ENCODE measurements around the gene THRAP3.

THRAP3 gene

DNA sequence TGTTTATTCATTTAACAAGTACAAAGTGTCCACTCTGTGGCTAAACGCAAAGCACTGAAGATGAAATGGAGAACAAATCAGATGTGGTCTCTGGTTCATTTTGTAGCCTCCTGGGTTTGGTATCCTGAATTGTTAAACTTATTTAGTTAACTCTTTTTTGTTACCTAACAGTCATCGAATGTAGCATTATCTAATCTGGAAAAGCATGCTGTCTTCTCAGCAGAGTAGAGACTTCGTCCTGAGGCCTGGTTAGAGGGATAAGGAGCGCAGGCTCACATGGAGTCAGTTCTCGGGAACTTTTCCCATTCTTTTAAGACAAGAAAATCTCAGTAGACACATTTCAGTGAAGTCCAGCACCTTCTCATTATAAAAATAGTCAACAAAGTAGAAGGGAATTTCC is 48.8 kb downstream of the THRAP3 start:
- peaks cover 6 to 27% of the 10 kb centered on the region in 2 donors for H3K36me3 ChIP-seq (ENCODE audit: control insufficient read depth in 1 of 2, insufficient read depth in 2 of 2, low read length in 2 of 2)
- no peaks in the 10 kb centered on the region for H3K4me1 ChIP-seq (ENCODE audit: control insufficient read depth in 1 of 2, insufficient read depth in 2 of 2, low read length in 2 of 2)
- H3K9me3 ChIP-seq (ENCODE audit: control insufficient read depth in 1 of 2, low read length in 2 of 2) = no peaks in the 10 kb centered on the region
- H3K27ac ChIP-seq (ENCODE audit: low read depth, low read length) = no peak overlapping the region
- H3K9ac ChIP-seq (ENCODE audit: low read depth in 1 of 2, low read length in 2 of 2) = no peak overlapping the region
- H3K4me3 ChIP-seq (ENCODE audit: low read depth in 1 of 2, low read length in 2 of 2) = no peak overlapping the region
- H3K27me3 ChIP-seq (ENCODE audit: control insufficient read depth in 1 of 2, insufficient read depth in 2 of 2, low read length in 2 of 2) = no peaks in the 10 kb centered on the region

DNA sequence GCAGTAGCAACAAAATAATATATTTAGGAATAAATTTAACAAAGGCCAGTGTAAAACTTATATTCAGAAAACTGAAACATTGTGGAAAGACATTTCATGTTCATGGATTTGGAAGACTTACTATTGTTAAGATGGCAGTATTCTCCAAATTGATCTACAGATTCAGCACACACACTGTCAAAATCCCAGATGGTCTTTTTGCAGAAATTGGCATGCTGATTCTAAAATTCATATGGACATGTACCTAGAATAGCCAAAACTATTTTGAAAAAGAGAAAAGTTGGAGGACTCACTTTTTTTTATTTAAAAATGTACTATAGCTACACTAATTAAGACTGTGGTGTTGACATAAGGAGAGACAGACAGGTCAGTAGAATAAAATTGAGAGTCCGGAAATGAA is 50.0 kb downstream of the THRAP3 start:
- Histone ChIP-seq H3K4me3 (ENCODE audit: low read depth in 1 of 2, low read length in 2 of 2) (no peak overlapping the region), H3K27me3 (ENCODE audit: control insufficient read depth in 1 of 2, insufficient read depth in 2 of 2, low read length in 2 of 2) (no peaks in the 10 kb centered on the region), H3K9me3 (ENCODE audit: control insufficient read depth in 1 of 2, low read length in 2 of 2) (no peaks in the 10 kb centered on the region), H3K27ac (ENCODE audit: low read depth, low read length) (no peak overlapping the region), H3K4me1 (ENCODE audit: control insufficient read depth in 1 of 2, insufficient read depth in 2 of 2, low read length in 2 of 2) (no peaks in the 10 kb centered on the region), H3K9ac (ENCODE audit: low read depth in 1 of 2, low read length in 2 of 2) (no peak overlapping the region), H3K36me3 (ENCODE audit: control insufficient read depth in 1 of 2, insufficient read depth in 2 of 2, low read length in 2 of 2) (peaks cover 6 to 24% of the 10 kb centered on the region in 2 donors)

DNA sequence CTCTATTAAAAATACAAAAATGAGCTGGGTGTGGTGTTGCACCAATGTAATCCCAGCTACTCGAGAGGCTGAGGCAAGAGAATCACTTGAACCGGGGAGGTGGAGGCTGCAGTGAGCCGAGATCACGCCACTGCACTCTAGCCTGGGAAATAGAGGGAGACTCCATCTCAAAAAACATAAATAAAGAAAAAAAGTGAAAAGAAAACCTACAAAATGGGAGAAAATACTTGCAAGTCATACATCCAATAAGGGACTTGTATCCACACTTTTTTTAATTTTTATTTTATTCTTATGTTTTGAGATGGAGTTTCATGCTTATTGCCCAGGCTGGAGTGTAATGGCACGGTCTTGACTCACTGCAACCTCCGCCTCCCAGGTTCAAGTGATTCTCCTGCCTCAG is 52.4 kb downstream of the THRAP3 start:
- H3K27ac ChIP-seq (ENCODE audit: low read depth, low read length) = no peak overlapping the region
- H3K9ac ChIP-seq (ENCODE audit: low read depth in 1 of 2, low read length in 2 of 2) = no peak overlapping the region
- H3K4me1 ChIP-seq (ENCODE audit: control insufficient read depth in 1 of 2, insufficient read depth in 2 of 2, low read length in 2 of 2) = peaks cover 0 to 4% of the 10 kb centered on the region in 2 donors
- H3K36me3 ChIP-seq (ENCODE audit: control insufficient read depth in 1 of 2, insufficient read depth in 2 of 2, low read length in 2 of 2) = peaks cover 6 to 12% of the 10 kb centered on the region in 2 donors
- H3K4me3 ChIP-seq (ENCODE audit: low read depth in 1 of 2, low read length in 2 of 2) = no peak overlapping the region
- no peaks in the 10 kb centered on the region for H3K27me3 ChIP-seq (ENCODE audit: control insufficient read depth in 1 of 2, insufficient read depth in 2 of 2, low read length in 2 of 2)
- no peaks in the 10 kb centered on the region for H3K9me3 ChIP-seq (ENCODE audit: control insufficient read depth in 1 of 2, low read length in 2 of 2)

DNA sequence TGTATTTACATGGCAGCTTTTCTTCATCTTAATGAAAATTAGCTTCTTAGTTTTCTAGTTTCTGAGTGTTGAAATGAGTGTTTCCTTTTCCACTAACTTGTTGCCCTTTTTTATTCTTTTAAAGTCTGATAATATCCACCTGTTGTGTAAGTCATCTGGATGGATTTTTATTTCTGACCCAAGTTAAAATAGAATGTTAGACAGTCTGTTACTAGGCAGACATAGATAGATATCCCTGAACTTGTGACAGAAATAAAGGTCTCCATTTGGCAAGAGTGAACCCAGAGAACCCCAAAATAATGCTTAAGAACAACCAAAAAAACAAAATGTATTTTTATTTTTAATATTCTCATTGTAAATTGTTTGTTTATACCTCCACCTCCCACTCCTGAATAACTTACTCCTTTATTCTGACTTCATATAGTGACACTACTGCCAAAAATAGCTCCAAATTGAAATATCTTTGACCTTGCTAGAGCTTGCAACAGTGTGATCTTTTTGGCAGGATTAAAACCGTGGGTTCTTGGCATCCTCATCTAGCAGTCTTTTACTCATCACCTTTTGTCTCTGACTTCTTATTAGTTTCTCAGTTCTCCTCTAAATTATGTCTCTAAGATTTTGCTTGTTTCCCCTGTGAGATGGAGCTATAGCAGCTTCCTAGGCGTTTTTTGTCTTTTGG is 55.0 kb downstream of the THRAP3 start:
- Histone ChIP-seq H3K9me3 (ENCODE audit: control insufficient read depth in 1 of 2, low read length in 2 of 2) (no peaks in the 10 kb centered on the region), H3K4me1 (ENCODE audit: control insufficient read depth in 1 of 2, insufficient read depth in 2 of 2, low read length in 2 of 2) (peaks cover 0 to 4% of the 10 kb centered on the region in 2 donors), H3K9ac (ENCODE audit: low read depth in 1 of 2, low read length in 2 of 2) (no peak overlapping the region), H3K27me3 (ENCODE audit: control insufficient read depth in 1 of 2, insufficient read depth in 2 of 2, low read length in 2 of 2) (no peaks in the 10 kb centered on the region), H3K36me3 (ENCODE audit: control insufficient read depth in 1 of 2, insufficient read depth in 2 of 2, low read length in 2 of 2) (peaks cover 16% of the 10 kb centered on the region in 2 donors), H3K4me3 (ENCODE audit: low read depth in 1 of 2, low read length in 2 of 2) (no peak overlapping the region), H3K27ac (ENCODE audit: low read depth, low read length) (no peak overlapping the region)

DNA sequence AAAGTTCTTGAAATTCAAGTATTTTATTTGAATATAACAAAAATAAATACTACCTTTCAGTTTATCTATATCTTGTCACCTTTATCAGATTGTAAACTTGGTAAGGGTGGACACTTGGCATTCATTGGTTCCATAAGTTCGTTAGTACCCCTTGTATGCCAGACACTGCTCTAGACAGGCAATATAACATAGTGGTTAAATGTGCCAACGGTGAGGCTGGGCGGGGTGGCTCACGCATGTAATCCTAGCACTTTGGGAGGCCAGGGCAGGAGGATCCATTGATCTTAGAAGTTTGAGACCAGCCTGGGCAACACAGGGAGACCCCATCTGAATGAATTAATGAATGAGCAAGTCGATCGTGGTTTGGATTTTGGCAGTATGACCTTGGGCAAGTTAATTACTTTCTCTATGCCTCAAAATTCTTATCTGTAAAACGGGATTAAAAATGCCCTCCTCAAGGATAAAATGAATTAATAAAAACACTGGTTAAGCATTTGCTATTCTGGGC is 55.6 kb downstream of the THRAP3 start:
- H3K9ac ChIP-seq (ENCODE audit: low read depth in 1 of 2, low read length in 2 of 2) = no peak overlapping the region
- H3K4me3 ChIP-seq (ENCODE audit: low read depth in 1 of 2, low read length in 2 of 2) = no peak overlapping the region
- peaks cover 0 to 4% of the 10 kb centered on the region in 2 donors for H3K4me1 ChIP-seq (ENCODE audit: control insufficient read depth in 1 of 2, insufficient read depth in 2 of 2, low read length in 2 of 2)
- no peaks in the 10 kb centered on the region for H3K9me3 ChIP-seq (ENCODE audit: control insufficient read depth in 1 of 2, low read length in 2 of 2)
- H3K27ac ChIP-seq (ENCODE audit: low read depth, low read length) = no peak overlapping the region
- H3K27me3 ChIP-seq (ENCODE audit: control insufficient read depth in 1 of 2, insufficient read depth in 2 of 2, low read length in 2 of 2) = no peaks in the 10 kb centered on the region
- peaks cover 16 to 21% of the 10 kb centered on the region in 2 donors for H3K36me3 ChIP-seq (ENCODE audit: control insufficient read depth in 1 of 2, insufficient read depth in 2 of 2, low read length in 2 of 2)

DNA sequence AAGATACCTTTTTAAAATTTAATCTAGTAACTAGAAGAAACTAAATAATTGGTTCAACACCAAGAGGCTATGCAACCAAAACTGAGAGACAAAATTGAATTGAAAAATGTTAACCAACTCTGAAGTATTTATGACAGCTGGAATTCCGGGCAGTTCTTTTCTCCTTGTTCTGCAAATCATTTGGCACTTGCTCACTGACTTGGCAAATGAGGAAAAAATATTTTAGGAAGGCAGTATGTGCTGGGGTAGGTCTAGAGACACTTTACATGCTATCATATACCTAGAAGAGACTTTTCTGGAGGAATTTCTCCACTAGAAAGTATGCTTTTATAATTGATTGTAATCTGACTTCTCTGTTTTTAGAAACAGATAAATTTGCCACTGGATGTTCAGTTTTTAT is 59.8 kb downstream of the THRAP3 start:
- peaks cover 40 to 59% of the 10 kb centered on the region in 2 donors for H3K36me3 ChIP-seq (ENCODE audit: control insufficient read depth in 1 of 2, insufficient read depth in 2 of 2, low read length in 2 of 2)
- H3K9ac ChIP-seq (ENCODE audit: low read depth in 1 of 2, low read length in 2 of 2) = no peak overlapping the region
- no peaks in the 10 kb centered on the region for H3K27me3 ChIP-seq (ENCODE audit: control insufficient read depth in 1 of 2, insufficient read depth in 2 of 2, low read length in 2 of 2)
- H3K27ac ChIP-seq (ENCODE audit: low read depth, low read length) = no peak overlapping the region
- H3K9me3 ChIP-seq (ENCODE audit: control insufficient read depth in 1 of 2, low read length in 2 of 2) = no peaks in the 10 kb centered on the region
- peaks cover 0 to 4% of the 10 kb centered on the region in 2 donors for H3K4me1 ChIP-seq (ENCODE audit: control insufficient read depth in 1 of 2, insufficient read depth in 2 of 2, low read length in 2 of 2)
- no peak overlapping the region for H3K4me3 ChIP-seq (ENCODE audit: low read depth in 1 of 2, low read length in 2 of 2)

DNA sequence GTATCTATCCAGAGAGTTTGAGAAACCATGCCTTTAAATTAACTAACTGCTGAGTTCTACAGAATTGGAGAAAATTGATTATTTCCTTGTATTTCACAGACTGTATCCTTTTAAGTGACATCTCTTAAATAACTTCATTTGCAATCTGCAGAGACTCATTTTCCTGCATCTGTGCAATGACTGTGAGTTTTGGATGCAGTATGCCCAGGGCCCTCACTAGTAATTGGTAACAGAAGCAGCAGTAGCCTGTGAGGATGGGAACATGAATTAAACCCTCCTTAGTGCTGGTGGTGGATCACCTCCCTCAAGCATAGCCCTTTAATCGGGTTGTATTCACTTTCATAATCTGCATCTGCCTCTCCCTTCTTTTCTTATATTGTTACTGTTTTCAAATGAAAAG is 60.3 kb downstream of the THRAP3 start:
- H3K4me1 ChIP-seq (ENCODE audit: control insufficient read depth in 1 of 2, insufficient read depth in 2 of 2, low read length in 2 of 2) = peaks cover 0 to 4% of the 10 kb centered on the region in 2 donors
- H3K27me3 ChIP-seq (ENCODE audit: control insufficient read depth in 1 of 2, insufficient read depth in 2 of 2, low read length in 2 of 2) = no peaks in the 10 kb centered on the region
- no peaks in the 10 kb centered on the region for H3K9me3 ChIP-seq (ENCODE audit: control insufficient read depth in 1 of 2, low read length in 2 of 2)
- H3K4me3 ChIP-seq (ENCODE audit: low read depth in 1 of 2, low read length in 2 of 2) = no peak overlapping the region
- H3K36me3 ChIP-seq (ENCODE audit: control insufficient read depth in 1 of 2, insufficient read depth in 2 of 2, low read length in 2 of 2) = peaks cover 42 to 63% of the 10 kb centered on the region in 2 donors
- H3K27ac ChIP-seq (ENCODE audit: low read depth, low read length) = no peak overlapping the region
- no peak overlapping the region for H3K9ac ChIP-seq (ENCODE audit: low read depth in 1 of 2, low read length in 2 of 2)

DNA sequence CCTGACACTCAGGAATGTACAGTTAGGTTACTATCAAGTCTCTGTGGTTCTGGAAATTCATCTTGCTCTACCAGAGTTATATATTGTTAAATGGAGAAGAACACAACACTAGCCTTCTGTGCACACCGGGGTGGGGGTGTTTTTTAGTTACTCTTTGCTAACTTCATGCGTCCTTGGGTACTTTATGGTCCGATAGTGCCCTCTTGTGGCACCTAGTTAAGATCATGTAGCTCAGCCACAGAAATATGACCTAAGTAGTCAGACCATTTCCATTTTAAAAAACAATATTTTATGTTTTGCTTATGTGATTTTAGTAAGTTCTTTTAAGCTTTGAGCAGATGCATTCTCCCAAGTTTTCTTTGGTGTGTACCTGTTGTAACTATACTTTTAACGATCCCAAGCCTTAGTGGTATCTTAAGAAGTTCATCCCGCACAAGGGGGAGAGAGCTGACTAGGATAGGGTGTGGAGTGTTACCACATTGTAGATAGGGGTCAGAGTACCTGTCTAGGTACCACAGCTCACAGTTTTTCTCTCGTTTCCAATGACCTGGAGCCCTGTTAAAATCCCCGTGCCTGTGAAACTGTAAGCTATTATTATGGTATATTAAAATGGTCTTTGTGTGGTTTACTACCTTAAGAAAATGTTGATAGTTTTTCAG is 61.3 kb downstream of the THRAP3 start:
- no peaks in the 10 kb centered on the region for H3K4me1 ChIP-seq (ENCODE audit: control insufficient read depth in 1 of 2, insufficient read depth in 2 of 2, low read length in 2 of 2)
- H3K4me3 ChIP-seq (ENCODE audit: low read depth in 1 of 2, low read length in 2 of 2) = no peak overlapping the region
- H3K27ac ChIP-seq (ENCODE audit: low read depth, low read length) = no peak overlapping the region
- no peaks in the 10 kb centered on the region for H3K9me3 ChIP-seq (ENCODE audit: control insufficient read depth in 1 of 2, low read length in 2 of 2)
- H3K9ac ChIP-seq (ENCODE audit: low read depth in 1 of 2, low read length in 2 of 2) = no peak overlapping the region
- peaks cover 47 to 73% of the 10 kb centered on the region in 2 donors for H3K36me3 ChIP-seq (ENCODE audit: control insufficient read depth in 1 of 2, insufficient read depth in 2 of 2, low read length in 2 of 2)
- no peaks in the 10 kb centered on the region for H3K27me3 ChIP-seq (ENCODE audit: control insufficient read depth in 1 of 2, insufficient read depth in 2 of 2, low read length in 2 of 2)

DNA sequence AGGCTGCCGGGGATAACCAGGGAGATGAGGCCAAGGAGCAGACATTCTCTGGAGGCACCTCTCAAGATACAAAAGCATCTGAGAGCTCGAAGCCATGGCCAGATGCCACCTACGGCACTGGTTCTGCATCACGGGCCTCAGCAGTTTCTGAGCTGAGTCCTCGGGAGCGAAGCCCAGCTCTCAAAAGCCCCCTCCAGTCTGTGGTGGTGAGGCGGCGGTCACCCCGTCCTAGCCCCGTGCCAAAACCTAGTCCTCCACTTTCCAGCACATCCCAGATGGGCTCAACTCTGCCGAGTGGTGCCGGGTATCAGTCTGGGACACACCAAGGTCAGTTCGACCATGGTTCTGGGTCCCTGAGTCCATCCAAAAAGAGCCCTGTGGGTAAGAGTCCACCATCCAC is 62.6 kb downstream of the THRAP3 start:
- Histone ChIP-seq H3K36me3 (ENCODE audit: control insufficient read depth in 1 of 2, insufficient read depth in 2 of 2, low read length in 2 of 2) (peaks cover 56 to 85% of the 10 kb centered on the region in 2 donors), H3K9ac (ENCODE audit: low read depth in 1 of 2, low read length in 2 of 2) (no peak overlapping the region), H3K27ac (ENCODE audit: low read depth, low read length) (no peak overlapping the region)

DNA sequence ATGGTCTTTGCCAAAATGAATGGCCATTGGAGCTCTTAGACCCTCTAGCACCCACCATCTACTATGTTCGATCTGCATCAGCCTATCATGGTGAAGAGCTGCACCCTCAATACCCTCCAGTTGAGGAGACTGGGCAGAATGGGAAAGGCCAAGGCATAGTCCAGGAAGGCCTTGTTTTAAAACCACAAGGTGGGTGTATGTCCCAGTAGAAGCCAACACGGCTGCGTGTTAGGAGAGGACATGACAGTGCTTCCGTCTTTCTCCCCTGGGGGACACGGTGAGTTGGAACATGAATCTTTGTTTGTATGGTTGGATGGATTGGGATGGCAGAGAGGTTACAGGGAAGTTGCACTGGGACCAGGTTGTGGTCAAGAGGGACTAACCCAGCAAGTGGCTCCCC is 63.4 kb downstream of the THRAP3 start:
- Histone ChIP-seq H3K27ac (ENCODE audit: low read depth, low read length) (no peak overlapping the region), H3K27me3 (ENCODE audit: control insufficient read depth in 1 of 2, insufficient read depth in 2 of 2, low read length in 2 of 2) (no peaks in the 10 kb centered on the region), H3K4me3 (ENCODE audit: low read depth in 1 of 2, low read length in 2 of 2) (no peak overlapping the region), H3K4me1 (ENCODE audit: control insufficient read depth in 1 of 2, insufficient read depth in 2 of 2, low read length in 2 of 2) (no peaks in the 10 kb centered on the region), H3K36me3 (ENCODE audit: control insufficient read depth in 1 of 2, insufficient read depth in 2 of 2, low read length in 2 of 2) (peaks cover 55 to 89% of the 10 kb centered on the region in 2 donors), H3K9me3 (ENCODE audit: control insufficient read depth in 1 of 2, low read length in 2 of 2) (no peaks in the 10 kb centered on the region), H3K9ac (ENCODE audit: low read depth in 1 of 2, low read length in 2 of 2) (no peak overlapping the region)

More for the DNA sequence above, 62.6 kb downstream of the THRAP3 start:
- H3K9me3 ChIP-seq (ENCODE audit: control insufficient read depth in 1 of 2, low read length in 2 of 2) = no peaks in the 10 kb centered on the region
- H3K4me1 ChIP-seq (ENCODE audit: control insufficient read depth in 1 of 2, insufficient read depth in 2 of 2, low read length in 2 of 2) = no peaks in the 10 kb centered on the region
- no peaks in the 10 kb centered on the region for H3K27me3 ChIP-seq (ENCODE audit: control insufficient read depth in 1 of 2, insufficient read depth in 2 of 2, low read length in 2 of 2)
- no peak overlapping the region for H3K4me3 ChIP-seq (ENCODE audit: low read depth in 1 of 2, low read length in 2 of 2)

Measured in duodenal mucosa (tissue), 2 donors.